D721Med (cell line): Measurements from ENCODE around the gene AGGF1.
"Not testable (repeated sequence)": the region's sequence is repeated elsewhere in the genome, so short reads cannot be mapped to it uniquely, and the experiment has no call there.

Experiments
- DNase-seq: peaks from one replicate; pipeline ENCODE4 v3.0.0; 2011; ENCODE audit warnings: low spot score; ENCODE audit not compliant: insufficient read length
- FAIRE-seq: peaks from 2 replicates; lab custom pipeline; 2011; peaks lifted over from hg19 to GRCh38; lab: Jason Lieb, UNC
- TF ChIP-seq, protein P1 (sequence below): IDR thresholded peaks from 2 replicates; pipeline ENCODE4 v1.5.1; 2012; ENCODE audit warnings: mild to moderate bottlenecking, control low read depth; ENCODE audit not compliant: insufficient read depth; ENCODE audit errors: missing control alignments

Gene AGGF1

DNA sequence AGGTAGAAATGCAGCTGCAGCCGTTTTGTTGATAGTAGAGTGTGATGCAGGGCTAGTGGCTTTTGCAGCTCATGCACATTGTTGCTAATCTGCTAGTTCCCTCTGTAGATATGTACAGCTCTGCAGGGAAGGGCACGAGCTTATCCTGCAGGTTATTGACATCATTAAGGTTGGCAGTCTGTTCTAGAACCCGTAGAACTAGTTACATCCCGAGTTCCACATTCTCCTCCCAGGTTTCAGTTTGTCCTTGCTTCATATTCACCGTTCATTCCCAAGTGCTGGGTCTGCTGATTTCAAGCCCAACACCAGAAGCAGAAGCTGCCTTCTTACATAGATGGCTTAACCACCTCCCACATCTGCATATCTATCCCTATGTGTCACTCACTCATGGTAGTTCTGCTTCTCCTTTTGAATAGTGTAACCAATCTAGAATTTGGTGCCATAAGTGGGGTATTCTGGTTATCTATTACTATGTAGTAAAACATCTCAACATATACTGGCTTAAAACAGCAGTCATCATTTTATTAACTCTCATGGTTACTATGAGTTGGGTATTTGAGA lies 39.2 kb upstream of the AGGF1 start:
- TF ChIP-seq, protein P1, sequence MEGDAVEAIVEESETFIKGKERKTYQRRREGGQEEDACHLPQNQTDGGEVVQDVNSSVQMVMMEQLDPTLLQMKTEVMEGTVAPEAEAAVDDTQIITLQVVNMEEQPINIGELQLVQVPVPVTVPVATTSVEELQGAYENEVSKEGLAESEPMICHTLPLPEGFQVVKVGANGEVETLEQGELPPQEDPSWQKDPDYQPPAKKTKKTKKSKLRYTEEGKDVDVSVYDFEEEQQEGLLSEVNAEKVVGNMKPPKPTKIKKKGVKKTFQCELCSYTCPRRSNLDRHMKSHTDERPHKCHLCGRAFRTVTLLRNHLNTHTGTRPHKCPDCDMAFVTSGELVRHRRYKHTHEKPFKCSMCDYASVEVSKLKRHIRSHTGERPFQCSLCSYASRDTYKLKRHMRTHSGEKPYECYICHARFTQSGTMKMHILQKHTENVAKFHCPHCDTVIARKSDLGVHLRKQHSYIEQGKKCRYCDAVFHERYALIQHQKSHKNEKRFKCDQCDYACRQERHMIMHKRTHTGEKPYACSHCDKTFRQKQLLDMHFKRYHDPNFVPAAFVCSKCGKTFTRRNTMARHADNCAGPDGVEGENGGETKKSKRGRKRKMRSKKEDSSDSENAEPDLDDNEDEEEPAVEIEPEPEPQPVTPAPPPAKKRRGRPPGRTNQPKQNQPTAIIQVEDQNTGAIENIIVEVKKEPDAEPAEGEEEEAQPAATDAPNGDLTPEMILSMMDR: no peak
- no peak for DNase-seq
- FAIRE-seq: no peak

DNA sequence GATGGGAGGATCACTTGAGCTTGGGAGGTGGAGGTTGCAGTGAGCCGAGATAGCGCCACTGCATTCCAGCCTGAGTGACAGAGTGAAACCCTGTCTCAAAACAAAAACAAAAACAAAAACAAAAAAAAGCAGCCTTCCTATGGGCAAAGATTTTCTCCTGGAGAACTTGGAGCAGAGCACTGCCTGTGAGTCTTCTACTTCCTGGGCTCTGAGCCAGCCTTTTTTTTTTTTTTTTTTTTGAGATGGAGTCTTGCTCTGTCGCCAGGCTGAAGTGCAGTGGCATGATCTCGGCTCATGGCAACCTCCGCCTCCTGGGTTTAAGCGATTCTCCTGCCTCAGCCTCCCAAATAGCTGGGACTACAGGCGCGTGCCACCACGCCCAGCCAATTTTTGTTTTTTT lies 36.8 kb upstream of the AGGF1 start:
- not testable (repeated sequence) for FAIRE-seq, DNase-seq

DNA sequence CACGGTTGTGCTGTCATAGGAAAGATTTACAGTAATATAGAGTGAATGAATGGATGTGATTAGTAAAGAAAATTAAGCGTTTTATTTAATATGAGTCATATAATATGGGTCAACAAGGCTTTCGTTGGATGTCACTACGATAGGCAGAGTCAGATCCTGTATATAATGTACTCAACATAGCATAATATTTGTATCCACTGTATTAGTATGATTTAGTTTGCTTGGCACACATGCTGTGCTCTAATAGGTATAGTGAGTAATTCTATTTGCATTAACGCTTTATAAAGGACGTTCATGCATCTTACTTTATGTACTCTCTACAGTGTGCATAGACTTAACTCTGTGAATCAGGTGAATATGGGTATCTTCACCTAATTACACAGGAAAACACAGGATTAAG lies 35.9 kb upstream of the AGGF1 start:
- FAIRE-seq: no peak
- TF ChIP-seq, protein P1: no peak
- no peak for DNase-seq

DNA sequence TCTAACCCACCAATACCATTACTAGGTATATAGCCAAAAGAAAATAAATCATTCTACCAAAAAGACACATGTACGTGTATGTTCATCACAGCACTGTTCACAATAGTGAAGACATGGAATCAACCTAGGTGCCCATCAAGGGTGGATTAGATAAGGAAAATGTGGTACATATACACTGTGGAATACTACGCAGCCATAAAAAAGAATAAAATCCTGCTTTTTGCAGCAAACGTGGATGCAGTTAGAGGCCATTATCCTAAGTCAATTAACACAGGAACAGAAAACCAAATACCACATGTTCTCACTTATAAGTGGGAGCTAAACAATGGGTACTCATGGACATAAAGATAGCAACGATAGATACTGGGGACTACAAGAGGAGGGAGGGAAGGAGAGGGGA lies 32.0 kb upstream of the AGGF1 start:
- DNase-seq, FAIRE-seq: not testable (repeated sequence)

DNA sequence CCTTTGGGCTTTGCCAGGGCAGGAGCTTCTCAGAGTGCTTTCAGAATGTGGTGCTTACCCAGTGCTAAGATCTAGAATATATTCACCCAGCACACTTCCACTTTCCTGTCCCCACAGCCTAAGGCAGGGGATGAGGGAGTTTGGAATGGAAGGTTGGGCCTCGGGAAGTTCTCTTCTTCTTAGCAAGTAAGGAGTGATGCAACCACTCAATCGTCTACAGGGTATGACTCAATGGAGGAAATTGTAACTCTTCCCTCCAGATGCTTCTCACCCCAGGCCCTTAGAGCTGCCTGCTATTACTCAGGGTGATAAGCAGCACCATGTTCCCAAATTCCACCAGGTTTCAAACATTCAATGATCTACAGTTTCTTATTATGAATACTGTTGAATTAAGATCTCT lies 30.8 kb upstream of the AGGF1 start:
- FAIRE-seq: no peak
- no peak for DNase-seq
- TF ChIP-seq, protein P1: no peak

DNA sequence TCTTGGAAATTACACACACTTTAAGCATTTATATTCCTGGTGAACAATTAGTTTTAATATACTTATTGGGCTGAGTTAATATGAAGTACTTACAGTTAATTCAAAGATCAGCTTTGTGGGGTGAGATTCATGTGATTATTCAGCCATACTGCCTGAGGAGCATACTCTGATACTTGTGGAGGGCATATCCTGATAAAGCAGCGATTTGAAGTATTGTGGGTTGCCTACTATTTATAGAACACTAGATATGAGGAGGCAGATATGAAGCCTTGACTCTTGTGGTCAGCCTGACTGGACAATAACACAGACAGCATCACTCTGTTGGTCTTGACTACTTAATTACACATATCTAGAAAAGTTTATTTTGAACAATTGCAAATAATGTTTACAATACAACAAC lies 27.0 kb upstream of the AGGF1 start:
- no peak for FAIRE-seq
- TF ChIP-seq, protein P1: no peak
- no peak for DNase-seq

DNA sequence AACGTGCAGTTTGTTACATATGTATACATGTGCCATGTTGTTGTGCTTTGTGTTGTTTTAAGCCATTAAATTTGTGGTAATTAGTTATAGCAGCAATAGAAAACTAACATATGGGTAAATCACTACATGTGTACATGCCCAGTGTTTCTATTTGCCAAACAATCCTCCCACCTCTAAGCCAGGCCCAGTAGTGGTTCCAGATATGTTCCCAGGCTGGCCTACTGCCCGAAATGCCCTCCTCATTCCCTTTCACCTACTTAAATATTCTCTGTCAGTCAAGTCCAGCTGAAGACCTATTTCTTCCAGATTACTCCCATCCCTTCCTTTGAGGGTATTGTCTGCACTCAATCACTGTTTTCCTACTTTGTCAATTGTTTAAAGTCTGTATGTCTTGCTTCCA lies 24.1 kb upstream of the AGGF1 start:
- TF ChIP-seq, protein P1: no peak
- FAIRE-seq: no peak
- DNase-seq: no peak

DNA sequence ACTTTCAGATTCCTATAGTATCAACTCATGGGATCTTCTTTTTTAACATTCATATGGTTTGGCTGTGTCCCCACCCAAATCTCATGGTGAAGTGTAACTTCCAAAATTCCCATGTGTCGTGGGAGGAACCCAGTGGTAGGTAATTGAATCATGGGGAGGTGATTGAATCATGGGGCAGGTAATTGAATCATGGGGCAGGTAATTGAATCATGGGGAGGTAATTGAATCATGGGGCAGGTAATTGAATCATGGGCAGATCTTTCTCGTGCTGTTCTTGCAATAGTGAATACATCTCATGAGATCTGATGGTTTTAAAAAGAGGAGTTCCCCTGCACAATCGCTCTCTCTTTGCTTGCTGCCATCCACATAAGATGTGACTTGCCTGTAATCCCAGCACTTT lies 21.8 kb upstream of the AGGF1 start:
- DNase-seq (no peak), FAIRE-seq (no peak)
- TF ChIP-seq, protein P1: no peak
